ENCODE data around the gene SRSF12.

DNA sequence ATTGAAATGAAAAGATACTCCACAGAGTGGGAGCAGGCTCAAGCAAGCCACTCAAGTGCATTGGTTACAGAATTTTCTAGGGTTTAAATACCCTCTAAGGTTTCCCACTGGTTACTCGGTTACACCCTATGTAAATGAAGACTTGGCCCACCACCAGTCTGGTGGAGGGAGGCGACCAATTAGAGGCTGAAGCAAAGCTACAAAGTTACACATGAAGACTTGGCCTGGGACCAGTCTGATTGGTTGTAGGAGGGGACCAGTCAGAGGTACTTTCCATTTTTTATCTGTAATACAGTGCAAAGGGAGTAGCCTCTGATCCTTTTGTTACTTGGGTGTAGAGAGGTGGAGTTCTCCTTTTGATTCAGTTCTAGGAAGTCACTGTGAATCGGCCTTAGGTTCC, 7.6 kb downstream of the SRSF12 start:
- TF ChIP-seq, protein P1, sequence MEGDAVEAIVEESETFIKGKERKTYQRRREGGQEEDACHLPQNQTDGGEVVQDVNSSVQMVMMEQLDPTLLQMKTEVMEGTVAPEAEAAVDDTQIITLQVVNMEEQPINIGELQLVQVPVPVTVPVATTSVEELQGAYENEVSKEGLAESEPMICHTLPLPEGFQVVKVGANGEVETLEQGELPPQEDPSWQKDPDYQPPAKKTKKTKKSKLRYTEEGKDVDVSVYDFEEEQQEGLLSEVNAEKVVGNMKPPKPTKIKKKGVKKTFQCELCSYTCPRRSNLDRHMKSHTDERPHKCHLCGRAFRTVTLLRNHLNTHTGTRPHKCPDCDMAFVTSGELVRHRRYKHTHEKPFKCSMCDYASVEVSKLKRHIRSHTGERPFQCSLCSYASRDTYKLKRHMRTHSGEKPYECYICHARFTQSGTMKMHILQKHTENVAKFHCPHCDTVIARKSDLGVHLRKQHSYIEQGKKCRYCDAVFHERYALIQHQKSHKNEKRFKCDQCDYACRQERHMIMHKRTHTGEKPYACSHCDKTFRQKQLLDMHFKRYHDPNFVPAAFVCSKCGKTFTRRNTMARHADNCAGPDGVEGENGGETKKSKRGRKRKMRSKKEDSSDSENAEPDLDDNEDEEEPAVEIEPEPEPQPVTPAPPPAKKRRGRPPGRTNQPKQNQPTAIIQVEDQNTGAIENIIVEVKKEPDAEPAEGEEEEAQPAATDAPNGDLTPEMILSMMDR (IDR thresholded peaks at IDR 0.05), result no peak
- TF ChIP-seq EZH2 (IDR thresholded peaks at IDR 0.05; ENCODE audit: borderline replicate concordance, insufficient read depth, low read depth, low read length, poor library complexity, severe bottlenecking), result no peak
